ENCODE data around the gene CNTN4.
"Not testable (repeated sequence)": the region's sequence is repeated elsewhere in the genome, so short reads cannot be mapped to it uniquely, and the experiment has no call there.

DNA sequence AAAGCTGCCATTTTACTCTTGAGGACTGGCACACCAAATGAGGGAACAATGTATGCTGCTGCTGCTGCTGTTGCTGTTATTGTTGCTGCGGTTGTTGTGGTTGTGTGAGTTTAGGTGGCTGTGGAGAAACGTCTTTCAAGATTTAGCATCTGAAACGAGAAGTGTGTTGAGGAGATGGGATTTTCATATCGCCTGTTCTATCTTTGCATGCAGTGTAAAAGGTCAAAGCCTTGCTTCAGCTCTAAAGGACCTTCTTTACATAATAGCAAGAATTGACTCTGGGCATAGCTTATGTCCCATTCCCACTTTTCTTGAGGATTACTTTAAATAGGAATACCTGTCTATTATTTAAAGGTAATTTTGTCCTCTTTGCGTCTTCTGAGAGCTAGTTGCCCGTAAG lies 436.1 kb downstream of the CNTN4 start:
- not testable (repeated sequence) for TF ChIP-seq EZH2 (optimal IDR thresholded peaks at IDR 0.05; ENCODE audit: low read depth, low read length)
- TF ChIP-seq, protein P1, sequence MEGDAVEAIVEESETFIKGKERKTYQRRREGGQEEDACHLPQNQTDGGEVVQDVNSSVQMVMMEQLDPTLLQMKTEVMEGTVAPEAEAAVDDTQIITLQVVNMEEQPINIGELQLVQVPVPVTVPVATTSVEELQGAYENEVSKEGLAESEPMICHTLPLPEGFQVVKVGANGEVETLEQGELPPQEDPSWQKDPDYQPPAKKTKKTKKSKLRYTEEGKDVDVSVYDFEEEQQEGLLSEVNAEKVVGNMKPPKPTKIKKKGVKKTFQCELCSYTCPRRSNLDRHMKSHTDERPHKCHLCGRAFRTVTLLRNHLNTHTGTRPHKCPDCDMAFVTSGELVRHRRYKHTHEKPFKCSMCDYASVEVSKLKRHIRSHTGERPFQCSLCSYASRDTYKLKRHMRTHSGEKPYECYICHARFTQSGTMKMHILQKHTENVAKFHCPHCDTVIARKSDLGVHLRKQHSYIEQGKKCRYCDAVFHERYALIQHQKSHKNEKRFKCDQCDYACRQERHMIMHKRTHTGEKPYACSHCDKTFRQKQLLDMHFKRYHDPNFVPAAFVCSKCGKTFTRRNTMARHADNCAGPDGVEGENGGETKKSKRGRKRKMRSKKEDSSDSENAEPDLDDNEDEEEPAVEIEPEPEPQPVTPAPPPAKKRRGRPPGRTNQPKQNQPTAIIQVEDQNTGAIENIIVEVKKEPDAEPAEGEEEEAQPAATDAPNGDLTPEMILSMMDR (IDR thresholded peaks at IDR 0.05; ENCODE audit: low read length): not testable (repeated sequence)
